Measurements from ENCODE around the gene ATOH8.

Gene ATOH8

GRCh38 chr2:85772019-85772745 is 18.4 kb downstream of the ATOH8 start:
- DNase-seq = peak; percentile 84 to 90

- DNase-seq = no peak
These were observed 19.2 kb downstream of the ATOH8 start for GRCh38 chr2:85772841-85773491.

- DNase-seq = no peak
These were observed 19.9 kb downstream of the ATOH8 start for GRCh38 chr2:85773692-85774091.

GRCh38 chr2:85774126-85774978 is 20.6 kb downstream of the ATOH8 start:
- no peak for DNase-seq

GRCh38 chr2:85775406-85776381 is 21.9 kb downstream of the ATOH8 start:
- DNase-seq = no peak

GRCh38 chr2:85776672-85777071 is 22.9 kb downstream of the ATOH8 start:
- DNase-seq = no peak

GRCh38 chr2:85777441-85777861 is 23.7 kb downstream of the ATOH8 start:
- no peak for DNase-seq

GRCh38 chr2:85778646-85779379 is 25.0 kb downstream of the ATOH8 start:
- DNase-seq = no peak

GRCh38 chr2:85779641-85780315 is 26.0 kb downstream of the ATOH8 start:
- no peak for DNase-seq

- no peak for DNase-seq
These were observed 26.7 kb downstream of the ATOH8 start for GRCh38 chr2:85780316-85781012.

- no peak for DNase-seq
These were observed 27.2 kb downstream of the ATOH8 start for GRCh38 chr2:85781013-85781332.

- no peak for DNase-seq
These were observed 30.0 kb downstream of the ATOH8 start for GRCh38 chr2:85783796-85784195.

- no peak for DNase-seq
These were observed 30.7 kb downstream of the ATOH8 start for GRCh38 chr2:85784474-85784986.

GRCh38 chr2:85785027-85785822 is 31.4 kb downstream of the ATOH8 start:
- DNase-seq = no peak

GRCh38 chr2:85785871-85786270 is 32.1 kb downstream of the ATOH8 start:
- no peak for DNase-seq

- DNase-seq = no peak
These were observed 32.7 kb downstream of the ATOH8 start for GRCh38 chr2:85786444-85786843.

GRCh38 chr2:85786865-85787264 is 33.1 kb downstream of the ATOH8 start:
- no peak for DNase-seq

- no peak for DNase-seq
These were observed 33.6 kb downstream of the ATOH8 start for GRCh38 chr2:85787282-85787980.

GRCh38 chr2:85787981-85788340 is 34.2 kb downstream of the ATOH8 start:
- DNase-seq = no peak

All from NCI-H187 (cell line).